Measurements from ENCODE around the gene STUB1. TPM values are rescaled to one million over a fixed set of nuclear protein-coding genes. Genes with fewer than 3 reads are reported as not detected.

Gene STUB1
- total and polyA plus RNA-seq, 10 of the 15 experiments (the other 5 are each of a cell fraction or from before 2014, with no cell fraction given) = 4.2 to 136 (median 67.1) TPM

DNA sequence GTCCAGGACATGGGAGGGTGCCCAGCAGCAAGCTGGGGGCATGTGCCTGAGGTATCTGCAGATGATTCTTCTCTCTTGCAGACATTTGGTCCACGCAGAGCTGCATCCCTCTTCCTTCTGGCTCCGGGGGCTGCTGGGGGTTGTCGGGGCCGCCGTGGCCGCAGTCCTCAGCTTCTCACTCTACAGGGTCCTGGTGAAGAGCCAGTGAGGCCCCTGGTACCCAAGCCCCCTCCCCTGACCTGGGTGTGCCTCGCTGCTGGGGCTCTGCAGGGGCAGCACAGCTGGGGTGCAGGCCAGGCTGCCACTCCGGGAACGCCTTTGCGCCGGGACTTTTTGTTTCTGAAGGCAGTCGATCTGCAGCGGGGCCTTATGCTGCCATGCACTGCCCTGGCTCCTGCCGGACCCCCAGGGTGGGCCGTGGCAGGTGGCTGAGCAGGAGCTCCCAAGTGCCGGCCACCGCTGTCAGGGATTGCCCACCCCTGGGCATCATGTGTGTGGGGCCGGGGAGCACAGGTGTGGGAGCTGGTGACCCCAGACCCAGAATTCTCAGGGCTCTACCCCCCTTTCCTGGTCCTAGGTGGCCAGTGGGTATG, 6.7 kb upstream of the STUB1 start:
- FAIRE-seq (no peak), DNase-seq (ENCODE audit: low read depth, low spot score) (no peak), ATAC-seq (no peak)
- H4K20me1 ChIP-seq (ENCODE audit: control insufficient read depth, insufficient read depth) = no peaks in the 10 kb centered on the region; the same call in 1 of the 2 replicates
- no peak overlapping the region for H3K4me2 ChIP-seq (ENCODE audit: control insufficient read depth, insufficient read depth)
- in situ Hi-C loops (cut with MboI) = no loop called here
- H3K36me3 ChIP-seq (ENCODE audit: control insufficient read depth in 2 of 2, insufficient read depth in 2 of 2, low read length in 1 of 2) = peaks cover 0 to 18% of the 10 kb centered on the region in 2 experiments; a peak in 3 of 4 replicates
- CTCF ChIA-PET = no interaction called here
- TF ChIP-seq, protein P1, sequence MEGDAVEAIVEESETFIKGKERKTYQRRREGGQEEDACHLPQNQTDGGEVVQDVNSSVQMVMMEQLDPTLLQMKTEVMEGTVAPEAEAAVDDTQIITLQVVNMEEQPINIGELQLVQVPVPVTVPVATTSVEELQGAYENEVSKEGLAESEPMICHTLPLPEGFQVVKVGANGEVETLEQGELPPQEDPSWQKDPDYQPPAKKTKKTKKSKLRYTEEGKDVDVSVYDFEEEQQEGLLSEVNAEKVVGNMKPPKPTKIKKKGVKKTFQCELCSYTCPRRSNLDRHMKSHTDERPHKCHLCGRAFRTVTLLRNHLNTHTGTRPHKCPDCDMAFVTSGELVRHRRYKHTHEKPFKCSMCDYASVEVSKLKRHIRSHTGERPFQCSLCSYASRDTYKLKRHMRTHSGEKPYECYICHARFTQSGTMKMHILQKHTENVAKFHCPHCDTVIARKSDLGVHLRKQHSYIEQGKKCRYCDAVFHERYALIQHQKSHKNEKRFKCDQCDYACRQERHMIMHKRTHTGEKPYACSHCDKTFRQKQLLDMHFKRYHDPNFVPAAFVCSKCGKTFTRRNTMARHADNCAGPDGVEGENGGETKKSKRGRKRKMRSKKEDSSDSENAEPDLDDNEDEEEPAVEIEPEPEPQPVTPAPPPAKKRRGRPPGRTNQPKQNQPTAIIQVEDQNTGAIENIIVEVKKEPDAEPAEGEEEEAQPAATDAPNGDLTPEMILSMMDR (IDR thresholded peaks at IDR 0.05 in 2 of 3, conservative IDR thresholded peaks at IDR 0.05 in 1 of 3; ENCODE audit: control insufficient read depth in 2 of 3, extremely low read depth in 1 of 3, insufficient read depth in 1 of 3, low read depth in 3 of 3, low read length in 3 of 3) = no peak
- TF ChIP-seq, protein P2, sequence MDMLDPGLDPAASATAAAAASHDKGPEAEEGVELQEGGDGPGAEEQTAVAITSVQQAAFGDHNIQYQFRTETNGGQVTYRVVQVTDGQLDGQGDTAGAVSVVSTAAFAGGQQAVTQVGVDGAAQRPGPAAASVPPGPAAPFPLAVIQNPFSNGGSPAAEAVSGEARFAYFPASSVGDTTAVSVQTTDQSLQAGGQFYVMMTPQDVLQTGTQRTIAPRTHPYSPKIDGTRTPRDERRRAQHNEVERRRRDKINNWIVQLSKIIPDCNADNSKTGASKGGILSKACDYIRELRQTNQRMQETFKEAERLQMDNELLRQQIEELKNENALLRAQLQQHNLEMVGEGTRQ (IDR thresholded peaks at IDR 0.05; ENCODE audit: borderline replicate concordance, low read depth, low read length) = no peak
- TF ChIP-seq SMAD1 (IDR thresholded peaks at IDR 0.05; ENCODE audit: low read depth, partially characterized antibody) (no peak), ZNF24 (IDR thresholded peaks at IDR 0.05) (no peak), ZNF622 (IDR thresholded peaks at IDR 0.05) (no peak), RELA (IDR thresholded peaks at IDR 0.05; ENCODE audit: borderline replicate concordance, partially characterized antibody) (no peak), SRF (IDR thresholded peaks at IDR 0.05; ENCODE audit: low read depth in 2 of 2, low read length in 2 of 2) (no peak), NR2C1 (IDR thresholded peaks at IDR 0.05) (no peak), CHD1 (IDR thresholded peaks at IDR 0.05; ENCODE audit: low read depth, low read length) (no peak), YY1 (IDR thresholded peaks at IDR 0.05; ENCODE audit: low read depth, low read length) (no peak), NRF1 (conservative IDR thresholded peaks at IDR 0.05; ENCODE audit: low read depth, low read length) (no peak), MEF2A (IDR thresholded peaks at IDR 0.05; ENCODE audit: insufficient read depth, low read depth, low read length) (no peak), GATAD2B (conservative IDR thresholded peaks at IDR 0.05; ENCODE audit: low read depth) (no peak), IKZF2 (IDR thresholded peaks at IDR 0.05) (no peak), SUZ12 (IDR thresholded peaks at IDR 0.05; ENCODE audit: unreplicated experiment) (no peak), SPI1 (IDR thresholded peaks at IDR 0.05; ENCODE audit: borderline replicate concordance, insufficient read depth, low read depth, low read length) (no peak)
- TF ChIP-seq, protein P3, sequence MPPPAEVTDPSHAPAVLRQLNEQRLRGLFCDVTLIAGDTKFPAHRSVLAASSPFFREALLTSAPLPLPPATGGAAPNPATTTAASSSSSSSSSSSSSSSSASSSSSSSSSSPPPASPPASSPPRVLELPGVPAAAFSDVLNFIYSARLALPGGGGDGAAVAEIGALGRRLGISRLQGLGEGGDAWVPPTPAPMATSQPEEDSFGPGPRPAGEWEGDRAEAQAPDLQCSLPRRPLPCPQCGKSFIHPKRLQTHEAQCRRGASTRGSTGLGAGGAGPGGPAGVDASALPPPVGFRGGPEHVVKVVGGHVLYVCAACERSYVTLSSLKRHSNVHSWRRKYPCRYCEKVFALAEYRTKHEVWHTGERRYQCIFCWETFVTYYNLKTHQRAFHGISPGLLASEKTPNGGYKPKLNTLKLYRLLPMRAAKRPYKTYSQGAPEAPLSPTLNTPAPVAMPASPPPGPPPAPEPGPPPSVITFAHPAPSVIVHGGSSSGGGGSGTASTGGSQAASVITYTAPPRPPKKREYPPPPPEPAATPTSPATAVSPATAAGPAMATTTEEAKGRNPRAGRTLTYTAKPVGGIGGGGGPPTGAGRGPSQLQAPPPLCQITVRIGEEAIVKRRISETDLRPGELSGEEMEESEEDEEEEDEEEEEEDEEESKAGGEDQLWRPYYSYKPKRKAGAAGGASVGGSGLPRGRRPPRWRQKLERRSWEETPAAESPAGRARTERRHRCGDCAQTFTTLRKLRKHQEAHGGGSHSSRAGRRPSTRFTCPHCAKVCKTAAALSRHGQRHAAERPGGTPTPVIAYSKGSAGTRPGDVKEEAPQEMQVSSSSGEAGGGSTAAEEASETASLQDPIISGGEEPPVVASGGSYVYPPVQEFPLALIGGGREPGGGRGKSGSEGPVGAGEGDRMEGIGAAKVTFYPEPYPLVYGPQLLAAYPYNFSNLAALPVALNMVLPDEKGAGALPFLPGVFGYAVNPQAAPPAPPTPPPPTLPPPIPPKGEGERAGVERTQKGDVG (CRISPR knock-in tag; IDR thresholded peaks at IDR 0.05) = no peak
- TF ChIP-seq, protein P4, sequence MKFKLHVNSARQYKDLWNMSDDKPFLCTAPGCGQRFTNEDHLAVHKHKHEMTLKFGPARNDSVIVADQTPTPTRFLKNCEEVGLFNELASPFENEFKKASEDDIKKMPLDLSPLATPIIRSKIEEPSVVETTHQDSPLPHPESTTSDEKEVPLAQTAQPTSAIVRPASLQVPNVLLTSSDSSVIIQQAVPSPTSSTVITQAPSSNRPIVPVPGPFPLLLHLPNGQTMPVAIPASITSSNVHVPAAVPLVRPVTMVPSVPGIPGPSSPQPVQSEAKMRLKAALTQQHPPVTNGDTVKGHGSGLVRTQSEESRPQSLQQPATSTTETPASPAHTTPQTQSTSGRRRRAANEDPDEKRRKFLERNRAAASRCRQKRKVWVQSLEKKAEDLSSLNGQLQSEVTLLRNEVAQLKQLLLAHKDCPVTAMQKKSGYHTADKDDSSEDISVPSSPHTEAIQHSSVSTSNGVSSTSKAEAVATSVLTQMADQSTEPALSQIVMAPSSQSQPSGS (IDR thresholded peaks at IDR 0.05; ENCODE audit: low read length) = no peak
- no peaks in the 10 kb centered on the region for H3K4me1 ChIP-seq (ENCODE audit: control insufficient read depth, insufficient read depth, low read length)
- intact Hi-C loops (cut with micrococcal nuclease; ENCODE audit: unreplicated experiment) = no loop called here
- SMC1A ChIA-PET (ENCODE audit: uncharacterized antibody, unreplicated experiment) = no interaction called here
- no peak overlapping the region for H3K4me3 ChIP-seq
- RAD21 ChIA-PET (ENCODE audit: unreplicated experiment) = no interaction called here
- no peaks in the 10 kb centered on the region for H3K9me3 ChIP-seq (replicated peaks; ENCODE audit: control insufficient read depth, insufficient read depth, low read length)
- no peaks in the 10 kb centered on the region for H3K27me3 ChIP-seq (replicated peaks in 1 of 2; ENCODE audit: control insufficient read depth in 2 of 2, insufficient read depth in 2 of 2, low read length in 1 of 2)
- no peak overlapping the region for H3K27ac ChIP-seq (ENCODE audit: control insufficient read depth, insufficient read depth)
- no peak overlapping the region for H2AFZ ChIP-seq (ENCODE audit: control insufficient read depth, low read depth, low read length)
- WGBS (ENCODE audit: insufficient coverage, insufficient replicate concordance, low lambda C conversion rate, missing lambda C conversion rate) = 94% methylated on average over 18 of the region's 18 CpGs
- H3K9ac ChIP-seq (ENCODE audit: control insufficient read depth, insufficient read depth, low read length) = no peak overlapping the region
- peaks cover 11% of the 10 kb centered on the region for H3K79me2 ChIP-seq (ENCODE audit: control insufficient read depth, insufficient read depth, low read length)
- no TSS peak for BruUV-seq (replicated peaks)
- POLR2A ChIA-PET = interaction anchor here (0.5 kb wide), 1 partner anchor 379 kb away, joined by 3 read pairs; no protein-coding TSS in a partner anchor
